GM21529 (cell line): ENCODE results near the gene EPG5.
"Not testable (repeated sequence)": the region's sequence is repeated elsewhere in the genome, so short reads cannot be mapped to it uniquely, and the experiment has no call there.

Experiments
- ATAC-seq: cut with Tn5 transposase; IDR thresholded peaks from one replicate; pipeline ENCODE4 v1.9.1; 2021; ENCODE audit not compliant: unreplicated experiment

The EPG5 gene

GRCh38 chr18:45976974-45977373, 9.8 kb upstream of the EPG5 start:
- no peak for ATAC-seq

DNA sequence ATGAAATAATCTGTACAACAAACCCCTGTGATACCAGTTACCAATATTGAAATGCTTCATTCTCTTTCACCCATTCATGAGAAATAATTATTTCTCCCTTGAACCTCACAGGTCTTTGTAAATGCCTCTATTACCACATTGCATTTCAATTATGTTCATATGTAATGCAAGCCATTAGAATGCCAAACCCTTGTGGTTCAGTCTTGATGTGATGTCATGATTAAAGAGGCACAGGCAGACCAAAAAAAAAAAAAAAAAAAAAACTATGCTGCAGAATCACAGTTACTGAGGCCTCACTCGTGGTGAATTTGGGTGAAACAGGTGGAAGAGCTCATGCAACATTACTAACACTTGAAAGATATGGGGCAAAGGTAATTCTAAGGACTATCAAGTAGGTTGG, 9.4 kb upstream of the EPG5 start:
- no peak for ATAC-seq

DNA sequence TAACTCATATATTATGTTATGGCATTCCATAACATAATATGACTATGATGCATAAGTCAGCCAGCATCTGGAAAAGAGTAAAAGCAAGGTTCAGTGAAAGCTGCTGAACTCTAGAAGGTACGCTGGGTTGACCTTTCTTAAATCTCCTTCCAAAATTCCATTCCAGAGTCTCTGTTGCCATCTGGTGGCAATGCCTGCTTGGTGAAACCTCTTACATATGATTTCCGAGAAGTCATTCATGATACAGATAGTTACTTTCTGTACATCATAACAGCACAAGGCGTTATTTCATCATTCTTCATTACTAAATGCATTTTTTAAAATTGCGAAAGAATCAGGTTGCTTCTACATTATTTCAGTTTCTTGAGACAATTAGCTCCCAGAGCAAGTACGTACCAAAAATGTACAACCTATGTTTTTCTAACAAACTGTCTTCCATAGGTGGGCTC, 7.0 kb upstream of the EPG5 start:
- no peak for ATAC-seq

DNA sequence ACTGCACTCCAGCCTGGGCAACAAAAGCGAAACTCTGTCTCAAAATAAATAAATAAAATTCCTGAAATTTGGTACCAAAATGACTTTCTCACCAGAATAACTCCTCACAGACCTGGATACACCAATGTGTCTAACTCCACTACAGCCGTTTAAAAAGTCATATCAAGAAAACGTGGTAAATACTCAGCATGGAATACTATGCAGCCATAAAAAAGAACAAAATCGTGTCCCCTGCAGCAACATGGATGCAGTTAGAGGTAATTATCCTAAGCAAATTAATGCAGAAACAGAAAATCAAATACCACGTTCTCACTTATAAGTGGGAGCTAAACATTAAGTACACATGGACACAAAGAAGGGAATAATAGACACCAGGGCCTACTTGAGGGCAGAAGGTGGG, 2.2 kb downstream of the EPG5 start:
- ATAC-seq = not testable (repeated sequence)

- no peak for ATAC-seq
These were observed 4.3 kb downstream of the EPG5 start for GRCh38 chr18:45962866-45963265.

- ATAC-seq = no peak
These were observed 4.7 kb downstream of the EPG5 start for GRCh38 chr18:45962461-45962860.

DNA sequence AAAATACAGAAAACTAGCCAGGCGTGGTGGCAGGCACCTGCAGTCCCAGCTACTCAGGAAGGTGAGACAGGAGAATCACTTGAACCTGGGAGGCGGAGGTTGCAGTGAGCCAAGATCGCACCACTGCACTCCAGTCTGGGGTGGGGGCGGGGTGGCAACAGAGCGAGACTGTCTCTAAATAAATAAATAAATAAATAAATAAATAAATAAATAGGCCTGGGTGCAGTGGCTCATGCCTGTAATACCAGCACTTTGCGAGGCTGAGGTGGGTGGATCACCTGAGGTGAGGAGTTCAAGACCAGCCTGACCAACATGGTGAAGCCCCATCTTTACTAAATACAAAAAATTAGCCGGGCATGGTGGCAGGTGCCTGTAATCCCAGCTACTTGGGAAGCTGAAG, 7.6 kb downstream of the EPG5 start:
- not testable (repeated sequence) for ATAC-seq

DNA sequence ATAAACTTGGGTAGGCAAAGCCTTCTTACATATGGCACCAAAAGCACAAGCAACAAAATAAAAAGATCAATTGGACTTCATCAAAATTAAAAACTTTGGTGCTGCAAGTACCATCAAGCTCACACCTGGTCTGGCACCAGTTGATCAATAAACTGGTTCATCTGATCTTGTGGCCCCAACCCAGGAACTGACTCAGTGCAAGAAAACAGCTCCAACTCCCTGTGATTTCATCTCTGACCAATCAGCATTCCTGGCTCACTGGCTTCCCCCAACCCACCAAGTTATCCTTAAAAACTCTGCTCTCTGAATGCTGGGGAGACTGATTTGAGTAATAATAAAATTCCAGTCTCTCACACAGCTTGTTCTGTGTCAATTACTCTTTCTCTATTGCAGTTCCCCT, 8.4 kb downstream of the EPG5 start:
- ATAC-seq = no peak

DNA sequence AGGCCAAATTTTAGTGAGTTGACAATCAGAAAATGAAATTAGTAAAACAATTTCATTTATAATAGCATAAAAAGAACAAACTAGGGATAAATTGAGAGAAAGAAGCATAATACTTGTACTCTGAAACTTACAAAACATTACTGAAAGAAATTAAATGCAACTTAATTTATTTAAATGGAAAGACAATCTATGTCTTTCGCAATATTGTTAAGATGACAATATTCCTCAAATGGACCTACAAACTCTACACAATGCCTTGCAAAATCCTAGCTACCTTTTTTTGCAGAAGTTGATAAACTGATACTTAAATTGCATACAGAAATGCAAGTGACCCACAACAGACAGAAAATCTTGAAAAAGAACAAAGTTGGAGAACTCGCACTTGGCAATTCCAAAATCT, 9.1 kb downstream of the EPG5 start:
- no peak for ATAC-seq

DNA sequence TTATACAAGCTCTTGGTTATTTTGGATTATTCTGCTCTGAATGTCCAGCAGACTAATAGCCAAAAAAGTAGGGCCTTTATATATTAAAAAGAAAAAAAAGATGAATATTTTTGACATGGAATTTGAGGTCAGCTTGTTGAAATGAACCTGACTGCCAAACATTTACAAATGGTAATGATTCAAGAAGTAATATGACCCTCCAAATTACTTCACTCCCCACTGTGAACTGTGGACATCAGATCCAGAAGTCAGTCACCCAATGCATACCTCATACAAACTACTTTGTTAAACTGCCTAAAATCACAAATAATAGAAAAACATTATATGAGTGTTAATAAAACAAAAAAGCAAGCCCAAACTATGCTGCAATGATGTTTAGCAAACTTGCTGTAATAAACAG, 10.0 kb downstream of the EPG5 start:
- ATAC-seq = no peak

DNA sequence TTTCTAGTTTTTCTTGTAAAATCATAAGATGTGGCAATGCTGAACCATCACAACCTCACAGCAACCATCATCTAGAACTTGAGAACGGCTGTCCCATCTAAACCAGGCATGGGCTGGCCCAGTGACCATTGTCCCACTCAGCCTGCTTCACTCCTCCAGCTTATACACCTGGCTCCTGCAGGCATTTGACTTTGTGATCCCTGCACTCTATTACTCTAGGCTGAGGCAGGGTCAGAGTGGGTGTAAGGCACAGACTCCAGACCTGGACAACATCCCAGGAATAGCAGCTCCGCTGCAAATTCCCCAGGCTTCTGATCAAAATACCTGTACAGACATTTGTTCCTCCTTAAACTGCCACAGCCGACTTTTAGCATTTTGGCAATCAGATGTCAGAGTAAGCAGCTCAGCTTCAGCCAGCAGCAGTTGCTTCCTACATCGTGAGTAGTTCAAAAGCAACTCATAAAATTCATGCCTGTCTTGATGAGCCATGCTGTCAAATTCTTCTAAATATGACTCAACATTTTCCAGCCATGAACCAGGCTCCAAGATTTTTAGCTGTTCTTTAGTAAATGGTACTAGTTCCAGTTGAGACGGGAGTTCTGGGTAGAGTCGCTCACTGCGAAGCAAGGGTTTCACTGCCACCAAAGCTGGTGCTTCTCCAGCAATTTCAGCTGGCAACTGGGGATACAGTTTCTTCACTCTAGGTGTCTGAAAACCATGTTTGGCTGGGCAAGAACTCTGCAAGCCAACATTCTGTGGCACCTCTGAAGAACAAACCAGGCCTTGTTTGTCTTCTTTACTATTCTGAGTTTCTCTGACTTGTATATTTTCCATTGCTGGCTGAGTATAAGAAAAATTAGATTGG, 12.8 kb downstream of the EPG5 start:
- ATAC-seq = no peak

DNA sequence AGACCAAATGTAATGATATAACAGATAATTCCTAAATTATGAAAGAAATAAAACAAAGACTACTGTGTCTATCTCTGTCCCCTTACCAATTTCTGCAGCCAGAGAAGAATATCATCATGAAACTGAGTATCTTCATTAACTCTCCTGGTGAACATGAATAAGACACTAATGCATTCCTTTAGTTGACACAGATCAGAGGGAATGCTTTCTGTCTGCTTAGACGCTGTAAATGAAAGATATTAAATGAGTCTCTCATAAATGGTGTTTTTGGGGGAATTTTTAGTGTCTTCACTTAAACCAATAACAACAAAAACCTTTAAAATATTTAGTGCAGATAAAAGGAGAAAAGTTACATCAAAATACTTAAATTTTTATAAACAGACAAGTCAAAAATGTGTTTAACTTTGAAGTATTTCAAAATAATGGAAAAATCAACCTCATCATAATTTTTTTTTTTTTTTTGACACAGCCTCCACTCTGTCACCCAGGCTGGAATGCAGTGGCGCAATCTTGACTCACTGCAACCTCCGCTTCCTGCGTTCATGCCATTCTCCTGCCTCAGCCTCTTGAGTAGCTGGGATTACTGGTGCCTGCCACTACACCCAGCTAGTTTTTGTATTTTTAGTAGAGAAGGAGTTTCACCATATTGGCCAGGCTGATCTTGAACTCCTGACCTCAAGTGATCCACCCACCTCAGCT, 16.0 kb downstream of the EPG5 start:
- no peak for ATAC-seq

DNA sequence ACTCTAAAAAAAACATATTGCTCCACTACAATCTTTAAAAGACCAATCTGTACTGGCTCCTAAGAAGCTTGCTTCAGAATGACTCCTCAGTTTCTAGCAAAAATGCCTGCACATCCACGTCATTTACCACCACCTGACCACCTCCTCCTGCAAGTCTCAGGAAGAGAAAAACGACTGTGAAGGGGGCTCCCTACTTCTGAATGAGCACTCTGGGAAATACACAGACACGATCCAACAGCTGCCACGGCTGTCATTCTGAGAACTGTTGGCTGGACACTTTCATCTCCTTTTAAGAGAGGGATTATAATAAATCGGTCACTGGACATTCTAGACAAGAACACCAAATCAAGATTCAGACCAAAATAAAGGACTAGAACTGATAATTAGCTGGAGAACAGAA, 21.5 kb downstream of the EPG5 start:
- no peak for ATAC-seq

DNA sequence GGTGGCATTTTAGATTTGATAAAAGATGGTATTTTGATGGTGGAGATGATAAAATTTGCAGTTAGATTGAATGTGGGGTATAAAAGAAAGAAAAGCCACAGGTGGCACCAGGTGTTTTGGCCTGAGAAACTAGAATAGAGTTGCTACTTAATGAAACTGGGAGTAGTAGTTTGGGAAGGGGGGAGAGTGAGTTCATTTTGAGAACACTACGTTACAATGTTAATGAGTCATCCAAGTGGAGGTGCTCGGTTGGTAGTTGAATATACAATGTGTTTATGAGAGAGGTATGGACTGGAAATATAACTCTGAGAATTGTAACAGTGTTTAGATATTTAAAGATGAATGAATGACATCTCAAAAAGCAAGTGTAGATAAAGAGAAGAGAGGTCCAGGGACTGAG, 26.4 kb downstream of the EPG5 start:
- ATAC-seq = no peak

DNA sequence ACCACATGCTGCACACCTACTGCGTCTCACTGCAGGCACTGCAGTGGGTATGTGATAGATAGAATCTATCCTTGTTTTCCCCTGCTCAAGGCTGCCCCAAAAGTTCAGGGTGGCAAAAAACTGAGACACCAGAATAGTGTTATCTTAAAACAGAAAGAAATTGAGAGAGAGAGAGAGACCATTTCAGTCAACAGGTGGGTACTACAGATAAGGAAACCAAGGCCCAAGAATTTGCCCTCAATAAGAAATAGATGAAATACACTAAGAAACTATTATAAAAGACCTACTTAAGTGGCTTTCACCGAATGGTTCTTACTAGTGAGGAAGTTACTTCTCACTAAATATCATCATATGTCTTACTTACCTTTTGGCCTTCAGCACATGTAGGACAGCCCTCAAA, 27.9 kb downstream of the EPG5 start:
- ATAC-seq = no peak

GRCh38 chr18:45938488-45938935, 28.6 kb downstream of the EPG5 start:
- no peak for ATAC-seq

- no peak for ATAC-seq
These were observed 31.4 kb downstream of the EPG5 start for GRCh38 chr18:45935591-45936335.

DNA sequence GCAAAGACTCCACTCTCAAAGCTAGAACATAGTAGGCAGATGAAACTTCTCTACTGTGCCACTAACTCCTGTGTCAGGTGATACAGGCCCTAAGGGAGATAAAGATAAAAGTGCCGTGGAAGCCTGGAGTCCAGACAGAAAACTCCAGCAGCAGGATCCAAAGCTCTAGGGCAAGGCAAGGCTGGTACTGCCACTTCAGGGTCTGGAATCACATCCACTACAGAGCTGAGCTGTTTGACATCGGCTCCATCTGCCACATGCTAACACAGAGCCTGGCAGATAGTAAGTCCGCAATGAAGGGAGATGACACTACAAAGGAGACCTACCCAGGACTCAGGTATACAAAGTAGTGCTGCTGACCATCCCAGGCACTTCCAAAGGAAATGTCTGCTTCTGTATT, 34.4 kb downstream of the EPG5 start:
- no peak for ATAC-seq

- ATAC-seq = no peak
These were observed 36.2 kb downstream of the EPG5 start for GRCh38 chr18:45930963-45931362.

- no peak for ATAC-seq
These were observed 40.4 kb downstream of the EPG5 start for GRCh38 chr18:45926691-45927090.

DNA sequence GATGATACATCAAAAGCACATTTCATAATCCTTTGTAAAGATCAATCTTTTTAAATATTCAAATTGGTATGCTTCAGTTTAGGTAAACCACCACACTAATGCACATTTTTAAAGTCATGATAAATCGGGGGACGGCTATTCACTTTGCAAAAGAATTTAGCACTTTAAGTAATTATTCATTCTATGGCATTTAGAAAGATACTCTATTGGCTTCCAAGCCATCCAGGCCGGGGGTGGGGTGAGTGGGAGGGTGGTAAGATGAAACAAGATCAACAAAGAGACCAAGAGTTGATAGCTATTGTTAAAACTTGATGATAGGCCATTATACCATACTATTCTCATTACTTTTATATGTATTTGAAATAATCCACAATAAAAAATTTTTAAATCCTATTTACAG, 41.0 kb downstream of the EPG5 start:
- no peak for ATAC-seq

- no peak for ATAC-seq
These were observed 44.0 kb downstream of the EPG5 start for GRCh38 chr18:45923138-45923537.
